HG02938 (cell line): ENCODE measurements around the gene MUTYH.

Experiments used
- ATAC-seq: cut with Tn5 transposase; IDR thresholded peaks from one replicate; pipeline ENCODE4 v1.9.1; 2021; ENCODE audit warnings: mild to moderate bottlenecking, moderate library complexity; ENCODE audit not compliant: unreplicated experiment

Gene MUTYH

DNA sequence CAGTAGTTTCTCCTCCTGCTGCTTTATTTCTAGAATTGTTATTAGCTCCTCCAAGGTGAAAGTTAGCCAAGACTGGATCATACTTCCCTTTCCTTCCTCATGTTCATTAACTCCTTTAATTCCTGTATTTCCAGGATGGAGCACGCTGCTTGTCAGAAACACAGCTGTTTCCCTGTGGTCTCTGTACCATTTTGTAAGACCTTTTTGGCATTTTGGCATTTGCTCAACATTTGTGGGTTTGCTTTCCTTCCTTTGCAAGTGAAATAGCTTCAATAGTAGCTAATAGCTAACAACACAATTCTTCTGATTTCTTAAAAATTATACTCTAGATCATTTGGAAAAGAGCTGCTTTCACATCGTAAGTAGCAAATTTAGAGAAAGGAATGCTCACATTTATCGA is 57.9 kb downstream of the MUTYH start:
- no peak for ATAC-seq
